Skeletal muscle satellite cell (primary cell): Measurements from ENCODE around the gene POLR3E.

Experiments
- H3K27me3 ChIP-seq: 2 replicates; pipeline ENCODE4 v1.7.0; 2013; ENCODE audit warnings: low read length; ENCODE audit not compliant: control insufficient read depth, insufficient read depth
- H3K36me3 ChIP-seq: 2 replicates; pipeline ENCODE4 v1.7.0; 2013; ENCODE audit warnings: mild to moderate bottlenecking, control low read depth, low read length; ENCODE audit not compliant: insufficient read depth
- H3K4me1 ChIP-seq: 2 replicates; pipeline ENCODE4 v1.7.0; 2013; ENCODE audit warnings: low read length; ENCODE audit not compliant: control insufficient read depth, insufficient read depth
- H3K4me2 ChIP-seq: 2 replicates; pipeline ENCODE4 v1.7.0; 2013; ENCODE audit warnings: mild to moderate bottlenecking, low read length
- H3K4me3 ChIP-seq: 2 replicates; pipeline ENCODE4 v1.7.0; 2013; ENCODE audit warnings: low read length
- H3K9ac ChIP-seq: 2 replicates; pipeline ENCODE4 v1.7.0; 2013; ENCODE audit warnings: mild to moderate bottlenecking, low read depth, low read length, moderate library complexity
- H3K9me3 ChIP-seq: replicated peaks from 2 replicates; pipeline ENCODE4 v1.7.0; 2013; ENCODE audit warnings: mild to moderate bottlenecking, control low read depth, low read length

The POLR3E gene

GRCh38 chr16:22373662-22374310, 76.6 kb downstream of the POLR3E start:
- Histone ChIP-seq H3K4me1 (peaks cover 46% of the 10 kb centered on the region), H3K36me3 (peaks cover 9% of the 10 kb centered on the region), H3K4me3 (peak overlapping the region; percentile 94), H3K9ac (peak overlapping the region; percentile 97), H3K4me2 (peak overlapping the region; percentile 91), H3K27me3 (no peaks in the 10 kb centered on the region), H3K9me3 (no peaks in the 10 kb centered on the region)

GRCh38 chr16:22374311-22375116, 77.3 kb downstream of the POLR3E start, which contains the start of gene CDR2:
TSS of gene CDR2 (minus strand) at chr16:22374619. CDS start at chr16:22374309, 310 bp downstream.
- Histone ChIP-seq H3K4me1 (peaks cover 40% of the 10 kb centered on the region), H3K27me3 (no peaks in the 10 kb centered on the region), H3K9ac (peak within 1 kb of the TSS; percentile 97), H3K9me3 (no peaks in the 10 kb centered on the region), H3K4me2 (peak within 1 kb of the TSS; percentile 97), H3K36me3 (peaks cover 9% of the 10 kb centered on the region), H3K4me3 (peak within 1 kb of the TSS; percentile 94)

- peak overlapping the region; percentile 97 for H3K4me2 ChIP-seq
- peak overlapping the region; percentile 89 for H3K9ac ChIP-seq
- H3K36me3 ChIP-seq, result peaks cover 9% of the 10 kb centered on the region
- peak overlapping the region; percentile 94 for H3K4me3 ChIP-seq
- H3K4me1 ChIP-seq, result peaks cover 31% of the 10 kb centered on the region
- no peaks in the 10 kb centered on the region for H3K9me3 ChIP-seq
- H3K27me3 ChIP-seq, result no peaks in the 10 kb centered on the region
Observed at GRCh38 chr16:22375117-22375962, 78.1 kb downstream of the POLR3E start.

- Histone ChIP-seq H3K4me2 (no peak overlapping the region), H3K36me3 (peaks cover 9% of the 10 kb centered on the region), H3K9ac (no peak overlapping the region), H3K27me3 (no peaks in the 10 kb centered on the region), H3K4me1 (peaks cover 25% of the 10 kb centered on the region), H3K9me3 (no peaks in the 10 kb centered on the region), H3K4me3 (no peak overlapping the region)
Observed at GRCh38 chr16:22375963-22376640, 78.9 kb downstream of the POLR3E start.

GRCh38 chr16:22379656-22380055, 82.4 kb downstream of the POLR3E start:
- no peaks in the 10 kb centered on the region for H3K36me3 ChIP-seq
- no peak overlapping the region for H3K4me2 ChIP-seq
- H3K9me3 ChIP-seq, result no peaks in the 10 kb centered on the region
- no peak overlapping the region for H3K9ac ChIP-seq
- H3K4me3 ChIP-seq, result no peak overlapping the region
- no peaks in the 10 kb centered on the region for H3K27me3 ChIP-seq
- H3K4me1 ChIP-seq, result peaks cover 6% of the 10 kb centered on the region

- no peak overlapping the region for H3K4me2 ChIP-seq
- no peak overlapping the region for H3K4me3 ChIP-seq
- H3K9ac ChIP-seq, result no peak overlapping the region
- H3K4me1 ChIP-seq, result no peaks in the 10 kb centered on the region
- no peaks in the 10 kb centered on the region for H3K36me3 ChIP-seq
- no peaks in the 10 kb centered on the region for H3K9me3 ChIP-seq
- no peaks in the 10 kb centered on the region for H3K27me3 ChIP-seq
Observed at GRCh38 chr16:22380529-22380928, 83.3 kb downstream of the POLR3E start.

GRCh38 chr16:22381392-22381791, 84.2 kb downstream of the POLR3E start:
- Histone ChIP-seq H3K9ac (no peak overlapping the region), H3K27me3 (no peaks in the 10 kb centered on the region), H3K4me2 (no peak overlapping the region), H3K4me1 (no peaks in the 10 kb centered on the region), H3K9me3 (no peaks in the 10 kb centered on the region), H3K4me3 (no peak overlapping the region), H3K36me3 (no peaks in the 10 kb centered on the region)

GRCh38 chr16:22383827-22384226, 86.6 kb downstream of the POLR3E start:
- Histone ChIP-seq H3K4me3 (no peak overlapping the region), H3K9ac (no peak overlapping the region), H3K4me1 (peaks cover 7% of the 10 kb centered on the region), H3K36me3 (no peaks in the 10 kb centered on the region), H3K27me3 (no peaks in the 10 kb centered on the region), H3K4me2 (no peak overlapping the region), H3K9me3 (no peaks in the 10 kb centered on the region)
